ENCODE results near the gene DNAJB5.

Gene DNAJB5

GRCh38 chr9:34980181-34980761 is 9.3 kb upstream of the DNAJB5 start:
- no peaks in the 10 kb centered on the region for H3K36me3 ChIP-seq
- H3K4me3 ChIP-seq (ENCODE audit: low read depth, low read length), result no peak overlapping the region
- no peaks in the 10 kb centered on the region for H3K27me3 ChIP-seq (ENCODE audit: insufficient read depth, low read depth, severe bottlenecking)
- no peak for TF ChIP-seq CTCF (IDR thresholded peaks at IDR 0.05; ENCODE audit: low read depth, low read length)
- no peak overlapping the region for H3K27ac ChIP-seq
- DNase-seq, result no peak
- H3K9me3 ChIP-seq (ENCODE audit: severe bottlenecking), result no peaks in the 10 kb centered on the region

DNA sequence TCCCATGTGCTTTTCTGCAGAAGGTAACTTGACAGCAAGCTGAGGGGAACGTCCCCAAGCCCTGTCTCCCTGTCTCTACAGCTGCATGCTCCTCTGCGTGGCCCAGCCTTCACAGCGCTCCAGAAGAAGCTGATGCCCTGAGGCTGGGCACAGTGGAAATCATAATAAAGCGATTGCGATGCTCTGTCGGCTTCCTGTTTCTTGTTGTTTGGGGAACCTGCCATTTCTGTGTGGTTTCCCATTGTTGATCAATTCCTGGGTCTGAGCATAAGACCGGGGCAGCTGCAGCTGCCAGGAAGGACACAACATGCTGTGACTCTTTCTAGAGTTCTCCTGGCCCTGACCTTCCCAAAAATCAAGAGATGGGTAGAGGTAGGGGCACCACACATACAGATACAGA is 7.2 kb upstream of the DNAJB5 start:
- DNase-seq, result no peak
- no peak overlapping the region for H3K27ac ChIP-seq
- no peak overlapping the region for H3K4me3 ChIP-seq (ENCODE audit: low read depth, low read length)
- H3K27me3 ChIP-seq (ENCODE audit: insufficient read depth, low read depth, severe bottlenecking), result no peaks in the 10 kb centered on the region
- H3K36me3 ChIP-seq, result no peaks in the 10 kb centered on the region
- no peak for TF ChIP-seq CTCF (IDR thresholded peaks at IDR 0.05; ENCODE audit: low read depth, low read length)
- H3K9me3 ChIP-seq (ENCODE audit: severe bottlenecking), result no peaks in the 10 kb centered on the region

DNA sequence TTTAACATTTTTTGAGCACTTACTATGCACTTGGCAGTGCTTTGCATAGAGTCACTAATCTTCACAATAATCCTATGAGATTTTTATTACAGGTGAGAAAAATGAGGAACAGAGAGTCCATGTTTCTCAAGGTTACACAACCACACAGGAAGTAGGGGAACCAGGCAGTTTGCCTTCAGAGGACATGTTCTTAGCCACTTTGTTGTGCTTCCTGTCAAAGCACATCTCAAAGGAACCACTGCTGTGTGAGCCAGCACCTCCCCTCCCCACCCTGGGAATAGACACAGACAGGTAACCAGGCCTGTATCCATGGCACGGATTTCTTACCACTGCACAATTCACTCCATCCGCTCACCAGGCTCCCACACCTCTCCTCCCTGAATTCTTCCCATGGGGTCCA is 6.3 kb upstream of the DNAJB5 start:
- DNase-seq, result no peak
- H3K27ac ChIP-seq, result no peak overlapping the region
- TF ChIP-seq CTCF (IDR thresholded peaks at IDR 0.05; ENCODE audit: low read depth, low read length), result no peak
- H3K27me3 ChIP-seq (ENCODE audit: insufficient read depth, low read depth, severe bottlenecking), result no peaks in the 10 kb centered on the region
- no peaks in the 10 kb centered on the region for H3K36me3 ChIP-seq
- H3K9me3 ChIP-seq (ENCODE audit: severe bottlenecking), result no peaks in the 10 kb centered on the region
- no peak overlapping the region for H3K4me3 ChIP-seq (ENCODE audit: low read depth, low read length)

GRCh38 chr9:34984049-34984448 is 5.5 kb upstream of the DNAJB5 start:
- TF ChIP-seq CTCF (IDR thresholded peaks at IDR 0.05; ENCODE audit: low read depth, low read length), result no peak
- Histone ChIP-seq H3K27me3 (ENCODE audit: insufficient read depth, low read depth, severe bottlenecking) (no peaks in the 10 kb centered on the region), H3K36me3 (no peaks in the 10 kb centered on the region), H3K9me3 (ENCODE audit: severe bottlenecking) (no peaks in the 10 kb centered on the region), H3K27ac (no peak overlapping the region), H3K4me3 (ENCODE audit: low read depth, low read length) (no peak overlapping the region)
- DNase-seq, result no peak

- H3K27ac ChIP-seq, result no peak overlapping the region
- no peaks in the 10 kb centered on the region; the same call in 1 of the 2 replicates for H3K36me3 ChIP-seq
- H3K27me3 ChIP-seq (ENCODE audit: insufficient read depth, low read depth, severe bottlenecking), result no peaks in the 10 kb centered on the region
- TF ChIP-seq CTCF (IDR thresholded peaks at IDR 0.05; ENCODE audit: low read depth, low read length), result peak; percentile 87
- no peak overlapping the region for H3K4me3 ChIP-seq (ENCODE audit: low read depth, low read length)
- no peaks in the 10 kb centered on the region for H3K9me3 ChIP-seq (ENCODE audit: severe bottlenecking)
- DNase-seq, result peak; percentile 73
Measured at GRCh38 chr9:34985311-34985899, 4.1 kb upstream of the DNAJB5 start.

All from WERI-Rb-1 (cell line).